NCI-H82 (cell line): ENCODE measurements around the gene PTPN14.
"Not testable (repeated sequence)": the region's sequence is repeated elsewhere in the genome, so short reads cannot be mapped to it uniquely, and the experiment has no call there.

Experiments used
- DNase-seq: peaks from one replicate; lab custom pipeline; 2025; lab: John Stamatoyannopoulos, UW

PTPN14 gene

GRCh38 chr1:214551436-214552173, at the start of gene PTPN14:
TSS of gene PTPN14 (minus strand) at chr1:214551602. CDS start at chr1:214464803, 86,799 bp downstream.
- DNase-seq: peak; percentile 88

GRCh38 chr1:214593158-214593557, 41.8 kb upstream of the PTPN14 start:
- no peak for DNase-seq

- not testable (repeated sequence) for DNase-seq
These were observed 40.5 kb upstream of the PTPN14 start for GRCh38 chr1:214591918-214592317.

GRCh38 chr1:214590696-214591095, 39.3 kb upstream of the PTPN14 start:
- no peak for DNase-seq

GRCh38 chr1:214588963-214589597, 37.7 kb upstream of the PTPN14 start:
- no peak for DNase-seq

GRCh38 chr1:214587165-214587564, 35.8 kb upstream of the PTPN14 start:
- DNase-seq: peak; percentile 51

GRCh38 chr1:214586621-214587020, 35.2 kb upstream of the PTPN14 start:
- no peak for DNase-seq

- DNase-seq: peak; percentile 78
These were observed 33.7 kb upstream of the PTPN14 start for GRCh38 chr1:214584805-214585766.

GRCh38 chr1:214583824-214584554, 32.6 kb upstream of the PTPN14 start:
- no peak for DNase-seq

- no peak for DNase-seq
These were observed 31.7 kb upstream of the PTPN14 start for GRCh38 chr1:214583113-214583512.

- no peak for DNase-seq
These were observed 31.0 kb upstream of the PTPN14 start for GRCh38 chr1:214582289-214582891.

- DNase-seq: peak; percentile 35
These were observed 30.4 kb upstream of the PTPN14 start for GRCh38 chr1:214581785-214582184.

- no peak for DNase-seq
These were observed 27.8 kb upstream of the PTPN14 start for GRCh38 chr1:214579183-214579582.

GRCh38 chr1:214576120-214576519, 24.7 kb upstream of the PTPN14 start:
- DNase-seq: not testable (repeated sequence)

GRCh38 chr1:214574598-214575411, 23.4 kb upstream of the PTPN14 start:
- no peak for DNase-seq

GRCh38 chr1:214573386-214574318, 22.2 kb upstream of the PTPN14 start:
- peak; percentile 41 for DNase-seq

- no peak for DNase-seq
These were observed 19.9 kb upstream of the PTPN14 start for GRCh38 chr1:214571281-214571680.

GRCh38 chr1:214570442-214570841, 19.0 kb upstream of the PTPN14 start:
- no peak for DNase-seq

- no peak for DNase-seq
These were observed 18.1 kb upstream of the PTPN14 start for GRCh38 chr1:214569357-214570004.
